GM23338 (cell line): ENCODE measurements around the gene KSR2.

ENCODE experiments used
- CTCF ChIP-seq, 2 experiments: fragments of 200-600 bp in 1 of 2; sonication (generic) in 1 of 2; conservative IDR thresholded peaks; 2 replicates each; pipeline versions ENCODE4 v1.5.1 to v1.6.1; 2016 to 2017; ENCODE audit warnings: antibody characterized with exemption in 2 of 2, low read depth in 2 of 2, mild to moderate bottlenecking in 2 of 2, moderate library complexity in 1 of 2
- EZH2 ChIP-seq: fragments of 200-600 bp; sonication (generic); IDR thresholded peaks from one replicate; pipeline ENCODE4 v1.8.0; 2017; ENCODE audit warnings: antibody characterized with exemption, mild to moderate bottlenecking, low read depth; ENCODE audit not compliant: unreplicated experiment
- EZH2phosphoT487 ChIP-seq: fragments of 200-600 bp; sonication (generic); IDR thresholded peaks from one replicate; pipeline ENCODE4 v1.8.1; 2018; ENCODE audit warnings: antibody characterized with exemption; ENCODE audit not compliant: unreplicated experiment

GRCh38 chr12:117538926-117539325, 429.9 kb downstream of the KSR2 start:
- TF ChIP-seq CTCF (conservative IDR thresholded peaks at IDR 0.05; ENCODE audit: low read depth in 2 of 2) (no peak), EZH2 (no peak), EZH2phosphoT487 (no peak)
